SJCRH30 (cell line): ENCODE results near the gene DCAF8. TPM values are rescaled to one million over a fixed set of nuclear protein-coding genes. Genes with fewer than 3 reads are reported as not detected.

ENCODE experiments used
- DNase-seq, 2 experiments: peaks; one replicate each; pipeline ENCODE4 v3.0.0-alpha.2; 2015 to 2020
- H3K27ac ChIP-seq: fragments of 250-450 bp; sonication (Bioruptor Pico); 2 replicates; pipeline ENCODE4 v1.5.1; 2020; ENCODE audit warnings: mild to moderate bottlenecking, moderate library complexity
- H3K27me3 ChIP-seq: fragments of 250-450 bp; sonication (Bioruptor Pico); 2 replicates; pipeline ENCODE4 v1.5.1; 2020; ENCODE audit warnings: mild to moderate bottlenecking, moderate library complexity
- H3K36me3 ChIP-seq: fragments of 250-450 bp; sonication (Bioruptor Pico); 2 replicates; pipeline ENCODE4 v1.5.1; 2020; ENCODE audit warnings: mild to moderate bottlenecking, moderate library complexity
- H3K4me1 ChIP-seq: fragments of 250-450 bp; sonication (Bioruptor Pico); 2 replicates; pipeline ENCODE4 v1.5.1; 2020; ENCODE audit warnings: mild to moderate bottlenecking, moderate library complexity
- H3K4me3 ChIP-seq: fragments of 250-450 bp; sonication (Bioruptor Pico); 2 replicates; pipeline ENCODE4 v1.5.1; 2020; ENCODE audit warnings: mild to moderate bottlenecking, moderate library complexity
- H3K9me3 ChIP-seq: fragments of 250-450 bp; sonication (Bioruptor Pico); replicated peaks from 2 replicates; pipeline ENCODE4 v1.5.1; 2020; ENCODE audit warnings: mild to moderate bottlenecking, moderate library complexity
- total RNA-seq: library from RNA; depleted of rRNA; stranded (reverse); fragments of >200 nt; shearing (Covaris generic); gene quantifications from 2 replicates; pipeline ENCODE4 v1.2.3, GENCODE V29; 2014

DCAF8 gene
- total RNA-seq, 1 experiment from 2014 or later = 53.6 TPM

- Histone ChIP-seq H3K27me3 (no peaks in the 10 kb centered on the region), H3K36me3 (peaks cover 50% of the 10 kb centered on the region), H3K4me3 (no peak overlapping the region), H3K27ac (no peak overlapping the region), H3K4me1 (no peaks in the 10 kb centered on the region), H3K9me3 (no peaks in the 10 kb centered on the region)
- DNase-seq = no peak
Observed at GRCh38 chr1:160225345-160225744, 37.0 kb downstream of the DCAF8 start.

DNA sequence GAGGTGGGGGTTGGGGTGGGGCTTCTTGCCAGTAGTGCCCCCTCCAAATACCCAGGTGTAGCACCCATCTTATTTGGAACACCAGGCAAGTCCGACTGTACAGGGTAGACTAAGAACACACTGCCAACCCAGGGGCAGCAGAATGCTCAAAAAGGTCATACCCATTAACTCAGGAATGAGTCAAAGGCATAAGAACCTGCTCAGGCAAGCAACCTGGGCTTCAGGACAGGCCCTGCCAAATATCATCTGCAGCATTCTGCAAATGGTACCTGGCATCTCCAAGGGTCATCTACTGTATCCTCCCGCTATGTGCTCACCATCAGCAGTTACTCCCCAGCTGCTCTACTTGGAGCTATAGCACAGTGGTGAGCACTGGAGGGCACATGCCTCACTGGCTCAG, 37.7 kb downstream of the DCAF8 start:
- H3K9me3 ChIP-seq = no peaks in the 10 kb centered on the region
- H3K4me3 ChIP-seq = no peak overlapping the region
- H3K27me3 ChIP-seq = no peaks in the 10 kb centered on the region
- DNase-seq = no peak
- no peak overlapping the region for H3K27ac ChIP-seq
- peaks cover 47% of the 10 kb centered on the region for H3K36me3 ChIP-seq
- H3K4me1 ChIP-seq = no peaks in the 10 kb centered on the region

DNA sequence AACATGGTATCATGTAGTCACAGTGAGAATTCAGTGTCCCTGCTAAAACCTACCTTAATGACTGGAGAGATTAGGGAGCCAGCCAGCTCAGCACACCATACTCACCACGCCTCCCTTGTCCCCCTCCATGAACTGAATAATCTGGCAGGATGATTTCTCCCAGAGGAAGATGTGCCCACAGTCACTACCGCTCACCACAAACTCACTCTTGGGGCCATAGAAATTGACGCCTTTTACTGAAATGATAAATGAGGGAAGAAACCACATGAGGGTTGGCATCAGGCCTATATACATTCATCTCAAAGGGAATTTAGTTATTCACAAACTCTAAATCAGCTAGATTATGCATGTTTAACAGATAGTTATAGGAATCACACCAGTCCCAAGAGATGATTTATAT, 39.8 kb downstream of the DCAF8 start:
- peaks cover 44% of the 10 kb centered on the region for H3K36me3 ChIP-seq
- no peak for DNase-seq
- peaks cover 2% of the 10 kb centered on the region; the same call in 1 of the 2 replicates for H3K4me1 ChIP-seq

DNA sequence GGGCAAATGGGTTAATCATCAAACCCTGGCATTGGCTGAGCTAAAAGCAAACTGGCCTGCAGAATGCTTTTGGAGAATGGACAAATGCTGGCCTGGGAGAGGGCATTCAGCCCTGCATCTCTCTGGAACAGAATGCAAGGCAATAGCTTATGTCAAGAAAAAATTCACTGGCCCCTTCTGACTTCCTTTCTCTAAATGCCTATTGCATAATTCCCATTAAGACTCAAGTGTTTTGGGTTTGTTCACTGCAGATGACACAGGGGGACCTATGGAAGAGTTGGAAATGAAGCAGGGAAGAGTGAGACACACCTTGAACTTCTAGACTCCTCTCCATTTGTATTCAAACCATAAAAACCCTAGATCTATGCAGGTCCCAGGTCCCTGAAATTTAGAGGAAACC, 41.3 kb downstream of the DCAF8 start:
- Histone ChIP-seq H3K9me3 (no peaks in the 10 kb centered on the region), H3K4me3 (no peak overlapping the region), H3K36me3 (peaks cover 45% of the 10 kb centered on the region), H3K27me3 (no peaks in the 10 kb centered on the region), H3K27ac (no peak overlapping the region), H3K4me1 (peaks cover 2% of the 10 kb centered on the region; the same call in 1 of the 2 replicates)
- no peak for DNase-seq

More for the DNA sequence above, 39.8 kb downstream of the DCAF8 start:
- Histone ChIP-seq H3K9me3 (no peaks in the 10 kb centered on the region), H3K27me3 (no peaks in the 10 kb centered on the region), H3K27ac (no peak overlapping the region), H3K4me3 (no peak overlapping the region)

GRCh38 chr1:160220301-160220700, 42.0 kb downstream of the DCAF8 start:
- H3K27ac ChIP-seq = no peak overlapping the region
- no peak for DNase-seq
- no peaks in the 10 kb centered on the region for H3K9me3 ChIP-seq
- no peaks in the 10 kb centered on the region for H3K27me3 ChIP-seq
- H3K36me3 ChIP-seq = peaks cover 53% of the 10 kb centered on the region
- no peak overlapping the region for H3K4me3 ChIP-seq
- H3K4me1 ChIP-seq = peaks cover 2% of the 10 kb centered on the region; the same call in 1 of the 2 replicates

DNA sequence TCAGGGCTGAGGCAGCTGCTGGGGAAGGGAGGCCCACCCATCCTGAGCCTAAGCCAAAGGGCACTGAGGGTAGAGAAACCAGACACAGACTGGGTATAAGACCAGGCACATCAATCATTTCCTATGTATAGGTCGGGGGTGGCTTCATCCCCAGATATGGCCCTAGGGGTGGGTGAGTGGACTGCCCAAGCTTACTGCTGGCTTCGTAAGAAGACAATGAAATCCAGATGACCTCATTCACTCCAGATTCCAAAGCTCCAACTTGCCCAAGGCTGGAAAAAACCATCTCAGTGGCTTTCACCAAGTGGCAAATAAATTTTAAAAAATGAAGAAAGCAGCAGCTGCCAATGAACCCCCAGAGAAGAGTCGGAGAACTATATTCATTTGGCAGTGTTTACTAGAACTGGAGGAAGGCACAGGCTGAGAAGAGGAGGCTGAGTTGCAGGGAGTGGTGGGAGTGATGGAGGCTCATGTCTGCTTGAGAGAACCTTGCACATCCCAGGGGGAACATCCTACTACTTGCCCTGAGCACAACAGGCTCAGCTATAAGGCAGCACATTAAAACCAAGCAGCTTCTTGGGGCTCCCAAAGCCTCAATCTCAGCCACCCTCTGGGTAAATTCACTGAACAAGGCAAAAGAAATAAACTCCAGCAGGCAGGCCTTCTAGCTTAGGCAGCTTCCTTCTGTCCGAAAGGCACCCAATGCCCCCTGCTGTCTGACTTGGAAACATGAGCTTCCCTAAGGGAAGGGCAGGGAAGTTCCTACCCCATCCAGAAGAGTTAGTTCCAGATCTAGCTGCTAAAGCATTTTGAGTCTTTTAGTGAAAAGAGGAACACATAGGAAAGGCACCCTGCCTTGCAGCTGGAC, 43.1 kb downstream of the DCAF8 start:
- peak; percentile 65 to 69 for DNase-seq
- no peak overlapping the region for H3K27ac ChIP-seq
- H3K9me3 ChIP-seq = no peaks in the 10 kb centered on the region
- H3K27me3 ChIP-seq = no peaks in the 10 kb centered on the region
- peaks cover 60% of the 10 kb centered on the region for H3K36me3 ChIP-seq
- H3K4me3 ChIP-seq = no peak overlapping the region
- H3K4me1 ChIP-seq = peaks cover 2% of the 10 kb centered on the region; the same call in 1 of the 2 replicates

DNA sequence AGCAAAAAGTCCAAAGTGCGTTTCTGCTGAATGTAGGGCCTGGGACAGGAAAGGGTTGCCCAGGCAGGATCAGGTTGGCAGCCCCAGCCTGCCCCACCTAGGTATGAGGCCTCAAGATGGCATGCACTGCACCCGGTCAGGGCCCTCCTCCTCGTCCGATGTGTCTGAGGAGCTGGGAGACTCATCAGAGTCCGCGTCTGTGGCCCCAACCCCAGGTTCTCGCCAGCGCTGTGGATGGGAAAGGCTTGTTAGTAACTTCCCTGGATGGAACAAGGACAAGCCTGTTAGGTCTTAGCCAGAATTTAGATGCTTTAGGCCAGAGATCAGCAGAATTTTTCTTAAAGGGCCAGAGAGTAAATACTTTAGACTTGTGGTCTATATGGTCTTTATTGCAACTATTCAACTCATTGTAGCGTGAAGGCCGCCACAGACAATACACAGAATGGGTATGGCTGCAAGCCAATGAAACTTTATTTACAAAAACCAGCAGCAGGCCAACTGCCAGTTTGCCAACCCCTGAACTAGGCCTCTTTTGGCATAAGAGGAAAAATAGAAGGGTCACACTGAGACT, 44.8 kb downstream of the DCAF8 start:
- no peak overlapping the region for H3K27ac ChIP-seq
- no peaks in the 10 kb centered on the region for H3K9me3 ChIP-seq
- no peak for DNase-seq
- no peaks in the 10 kb centered on the region for H3K27me3 ChIP-seq
- peaks cover 2% of the 10 kb centered on the region; the same call in 1 of the 2 replicates for H3K4me1 ChIP-seq
- peaks cover 63% of the 10 kb centered on the region for H3K36me3 ChIP-seq
- no peak overlapping the region for H3K4me3 ChIP-seq

- Histone ChIP-seq H3K36me3 (peaks cover 65% of the 10 kb centered on the region), H3K4me1 (peaks cover 2% of the 10 kb centered on the region; the same call in 1 of the 2 replicates), H3K4me3 (no peak overlapping the region), H3K9me3 (no peaks in the 10 kb centered on the region), H3K27me3 (no peaks in the 10 kb centered on the region), H3K27ac (no peak overlapping the region)
- DNase-seq = no peak
Observed at GRCh38 chr1:160216301-160216700, 46.0 kb downstream of the DCAF8 start.

DNA sequence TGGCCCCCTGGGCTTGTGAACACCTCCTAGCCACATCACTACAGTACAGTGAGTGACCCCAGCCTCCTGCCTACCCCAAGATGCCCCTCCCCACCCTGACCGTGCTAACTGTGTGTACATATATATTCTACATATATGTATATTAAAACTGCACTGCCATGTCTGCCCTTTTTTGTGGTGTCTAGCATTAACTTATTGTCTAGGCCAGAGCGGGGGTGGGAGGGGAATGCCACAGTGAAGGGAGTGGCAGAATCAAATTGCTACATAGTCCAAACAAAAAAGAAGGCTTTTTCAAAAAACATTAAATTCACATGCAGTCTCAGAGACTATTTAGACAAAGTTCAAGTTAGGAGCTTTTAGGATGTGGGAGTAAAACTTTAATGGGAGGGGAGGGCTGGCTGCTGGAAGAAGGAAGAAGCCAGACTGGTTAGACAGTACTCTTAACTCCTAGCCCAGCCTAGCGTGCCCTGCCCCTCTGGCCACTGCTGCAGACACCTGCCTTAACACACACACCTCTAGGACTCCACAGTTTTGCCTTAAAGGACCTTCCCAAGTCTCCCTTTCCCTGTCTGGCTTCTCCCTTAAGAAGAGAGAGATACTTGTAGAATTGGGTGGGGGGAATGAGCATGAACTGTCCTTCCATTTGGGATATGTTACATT, 47.7 kb downstream of the DCAF8 start:
- Histone ChIP-seq H3K27ac (no peak overlapping the region), H3K4me1 (peaks cover 2% of the 10 kb centered on the region; the same call in 1 of the 2 replicates), H3K9me3 (no peaks in the 10 kb centered on the region), H3K36me3 (peaks cover 71% of the 10 kb centered on the region), H3K4me3 (no peak overlapping the region), H3K27me3 (no peaks in the 10 kb centered on the region)
- DNase-seq = no peak

- Histone ChIP-seq H3K4me1 (peaks cover 27% of the 10 kb centered on the region), H3K4me3 (no peak overlapping the region), H3K27me3 (no peaks in the 10 kb centered on the region), H3K27ac (no peak overlapping the region), H3K36me3 (peaks cover 64% of the 10 kb centered on the region), H3K9me3 (no peaks in the 10 kb centered on the region)
- no peak for DNase-seq
Observed at GRCh38 chr1:160211046-160211790, 51.1 kb downstream of the DCAF8 start.

GRCh38 chr1:160210561-160210960, 51.8 kb downstream of the DCAF8 start:
- Histone ChIP-seq H3K4me1 (peaks cover 28% of the 10 kb centered on the region), H3K27ac (no peak overlapping the region)
- no peak for DNase-seq

GRCh38 chr1:160209321-160210046, 52.9 kb downstream of the DCAF8 start:
- H3K36me3 ChIP-seq = peaks cover 54% of the 10 kb centered on the region
- no peaks in the 10 kb centered on the region for H3K9me3 ChIP-seq
- no peak overlapping the region for H3K4me3 ChIP-seq
- peaks cover 33% of the 10 kb centered on the region for H3K4me1 ChIP-seq
- H3K27me3 ChIP-seq = no peaks in the 10 kb centered on the region
- no peak overlapping the region for H3K27ac ChIP-seq
- no peak for DNase-seq

More at GRCh38 chr1:160210561-160210960, 51.8 kb downstream of the DCAF8 start:
- Histone ChIP-seq H3K9me3 (no peaks in the 10 kb centered on the region), H3K4me3 (no peak overlapping the region), H3K27me3 (no peaks in the 10 kb centered on the region), H3K36me3 (peaks cover 62% of the 10 kb centered on the region)

GRCh38 chr1:160208557-160209320, 53.6 kb downstream of the DCAF8 start:
- Histone ChIP-seq H3K27me3 (no peaks in the 10 kb centered on the region), H3K4me1 (peaks cover 33% of the 10 kb centered on the region), H3K27ac (peak overlapping the region; percentile 31; the same call in 1 of the 2 replicates), H3K9me3 (no peaks in the 10 kb centered on the region), H3K4me3 (no peak overlapping the region), H3K36me3 (peaks cover 48% of the 10 kb centered on the region)
- DNase-seq = no peak
